ENCODE measurements around the gene ZNF487. TPM values are rescaled to one million over a fixed set of nuclear protein-coding genes. Genes with fewer than 3 reads are reported as not detected.
"Not testable (repeated sequence)": the region's sequence is repeated elsewhere in the genome, so short reads cannot be mapped to it uniquely, and the experiment has no call there.

ZNF487 gene
- total RNA-seq, 3 donors from 2014 or later: 4.2 to 7.6 (median 7.5) TPM

GRCh38 chr10:43421201-43421507 lies 15.8 kb upstream of the ZNF487 start:
- Histone ChIP-seq H3K36me3 (ENCODE audit: low read depth) (no peaks in the 10 kb centered on the region), H3K4me3 (no peak overlapping the region), H3K9me3 (no peaks in the 10 kb centered on the region), H3K4me1 (ENCODE audit: low read depth) (peaks cover 10% of the 10 kb centered on the region)
- ATAC-seq (no peak), DNase-seq (no peak)
- intact Hi-C loops (cut with DNase I, micrococcal nuclease): no loop called here
- TF ChIP-seq CTCF (IDR thresholded peaks at IDR 0.05): no peak

GRCh38 chr10:43421519-43421918 lies 15.4 kb upstream of the ZNF487 start:
- H3K36me3 ChIP-seq (ENCODE audit: low read depth): no peaks in the 10 kb centered on the region
- no peak for TF ChIP-seq CTCF (IDR thresholded peaks at IDR 0.05)
- no peak for ATAC-seq
- no peaks in the 10 kb centered on the region for H3K9me3 ChIP-seq
- intact Hi-C loops (cut with DNase I, micrococcal nuclease): no loop called here
- no peak overlapping the region for H3K4me3 ChIP-seq
- no peak for DNase-seq
- H3K4me1 ChIP-seq (ENCODE audit: low read depth): peaks cover 10% of the 10 kb centered on the region

- not testable (repeated sequence) for ATAC-seq
Measured at GRCh38 chr10:43421944-43422343, 15.0 kb upstream of the ZNF487 start.

GRCh38 chr10:43424416-43424815 lies 12.5 kb upstream of the ZNF487 start:
- Histone ChIP-seq H3K9me3 (no peaks in the 10 kb centered on the region), H3K36me3 (ENCODE audit: low read depth) (no peaks in the 10 kb centered on the region), H3K4me1 (ENCODE audit: low read depth) (peaks cover 8% of the 10 kb centered on the region), H3K4me3 (no peak overlapping the region)
- ATAC-seq: no peak
- no peak for TF ChIP-seq CTCF (IDR thresholded peaks at IDR 0.05)
- DNase-seq: no peak
- intact Hi-C loops (cut with DNase I, micrococcal nuclease): no loop called here

More at GRCh38 chr10:43421944-43422343, 15.0 kb upstream of the ZNF487 start:
- H3K9me3 ChIP-seq; H3K4me3 ChIP-seq; H3K36me3 ChIP-seq (ENCODE audit: low read depth); H3K4me1 ChIP-seq (ENCODE audit: low read depth); intact Hi-C loops (cut with DNase I, micrococcal nuclease); DNase-seq: not testable (repeated sequence)

- intact Hi-C loops (cut with DNase I, micrococcal nuclease); H3K4me3 ChIP-seq; H3K9me3 ChIP-seq; H3K4me1 ChIP-seq (ENCODE audit: low read depth); ATAC-seq; DNase-seq; H3K36me3 ChIP-seq (ENCODE audit: low read depth): not testable (repeated sequence)
Measured at GRCh38 chr10:43426476-43426875, 10.4 kb upstream of the ZNF487 start.

GRCh38 chr10:43427166-43427825 lies 9.6 kb upstream of the ZNF487 start:
- H3K4me3 ChIP-seq: no peak overlapping the region
- DNase-seq (no peak), ATAC-seq (no peak)
- H3K9me3 ChIP-seq: no peaks in the 10 kb centered on the region
- H3K4me1 ChIP-seq (ENCODE audit: low read depth): no peaks in the 10 kb centered on the region
- no peaks in the 10 kb centered on the region for H3K36me3 ChIP-seq (ENCODE audit: low read depth)
- intact Hi-C loops (cut with DNase I, micrococcal nuclease): no loop called here
- no peak for TF ChIP-seq CTCF (IDR thresholded peaks at IDR 0.05)
